Measurements from ENCODE around the gene RAI14. TPM values are rescaled to one million over a fixed set of nuclear protein-coding genes. Genes with fewer than 3 reads are reported as not detected.
"Not testable (repeated sequence)": the region's sequence is repeated elsewhere in the genome, so short reads cannot be mapped to it uniquely, and the experiment has no call there.

RAI14 gene
- polyA plus RNA-seq, 4 donors = 4.2 to 16.8 (median 7.6) TPM

DNA sequence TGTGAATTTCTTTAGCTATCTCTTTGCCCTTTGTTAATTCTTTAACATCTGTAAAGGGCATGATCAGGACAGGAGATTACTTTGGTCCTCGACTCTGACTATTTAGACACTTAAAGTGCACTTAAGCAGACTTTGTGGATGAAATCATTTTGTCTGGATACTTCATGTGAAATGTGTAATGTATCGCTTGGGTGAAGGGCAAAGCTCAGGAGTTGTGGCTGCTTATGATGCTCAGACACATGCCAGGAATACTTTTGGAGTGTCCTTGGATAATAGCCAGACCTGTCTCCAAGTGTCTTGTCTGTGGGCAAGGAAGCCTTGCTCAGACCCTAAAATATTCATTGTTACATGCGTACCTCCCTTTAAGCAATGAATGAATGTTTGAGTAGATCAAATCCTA is 87.8 kb downstream of the RAI14 start:
- no peak overlapping the region for H3K27ac ChIP-seq (ENCODE audit: low read depth in 1 of 3, low read length in 2 of 3)
- 74 to 81% (median 79%) methylated on average over 3 of the region's 3 CpGs for WGBS, 3 donors

GRCh38 chr5:34748431-34748830 is 92.3 kb downstream of the RAI14 start:
- no peak for DNase-seq
- no peak for FAIRE-seq
- Histone ChIP-seq H3K27me3 (ENCODE audit: control insufficient read depth in 3 of 3, insufficient read depth in 3 of 3, low read length in 3 of 3) (no peaks in the 10 kb centered on the region), H3K4me1 (ENCODE audit: control insufficient read depth in 3 of 3, insufficient read depth in 2 of 3, low read depth in 1 of 3, low read length in 2 of 3) (no peaks in the 10 kb centered on the region), H3K36me3 (ENCODE audit: control insufficient read depth in 3 of 3, insufficient read depth in 2 of 3, low read depth in 1 of 3, low read length in 3 of 3) (no peaks in the 10 kb centered on the region), H3K4me3 (ENCODE audit: low read depth in 1 of 3, low read length in 3 of 3) (no peak overlapping the region), H3K27ac (ENCODE audit: low read depth in 1 of 3, low read length in 2 of 3) (no peak overlapping the region), H3K9me3 (ENCODE audit: control insufficient read depth in 2 of 2, insufficient read depth in 1 of 2, low read depth in 1 of 2, low read length in 1 of 2) (no peaks in the 10 kb centered on the region)
- 95 to 98% (median 97%) methylated on average over 3 of the region's 3 CpGs for WGBS, 3 donors

More for the DNA sequence above, 87.8 kb downstream of the RAI14 start:
- FAIRE-seq (no peak), DNase-seq (no peak)
- no peaks in the 10 kb centered on the region for H3K9me3 ChIP-seq (ENCODE audit: control insufficient read depth in 2 of 2, insufficient read depth in 1 of 2, low read depth in 1 of 2, low read length in 1 of 2)
- no peaks in the 10 kb centered on the region for H3K36me3 ChIP-seq (ENCODE audit: control insufficient read depth in 3 of 3, insufficient read depth in 2 of 3, low read depth in 1 of 3, low read length in 3 of 3)
- no peak overlapping the region for H3K4me3 ChIP-seq (ENCODE audit: low read depth in 1 of 3, low read length in 3 of 3)
- H3K27me3 ChIP-seq (ENCODE audit: control insufficient read depth in 3 of 3, insufficient read depth in 3 of 3, low read length in 3 of 3) = no peaks in the 10 kb centered on the region
- no peaks in the 10 kb centered on the region for H3K4me1 ChIP-seq (ENCODE audit: control insufficient read depth in 3 of 3, insufficient read depth in 2 of 3, low read depth in 1 of 3, low read length in 2 of 3)

DNA sequence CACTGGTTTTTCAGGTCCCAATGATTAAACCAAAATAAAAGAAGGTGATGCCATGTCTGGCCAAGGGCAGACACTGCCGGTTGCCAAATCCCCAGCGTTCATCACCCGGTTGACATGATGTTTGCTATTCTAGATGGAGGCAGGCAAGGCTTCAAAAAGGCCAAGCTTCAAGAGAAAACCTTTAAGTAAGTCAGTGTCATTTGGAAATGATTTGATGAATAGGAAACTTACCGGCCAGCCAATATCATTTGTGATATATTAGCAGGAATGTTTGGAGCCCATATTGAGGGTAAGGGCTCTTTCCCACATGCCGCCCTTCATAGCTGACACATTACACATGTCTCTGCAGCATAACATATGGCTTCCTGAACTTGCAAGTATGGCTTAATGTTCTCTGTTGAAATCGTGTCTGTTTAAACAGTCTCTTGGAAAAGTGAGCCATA is 93.3 kb downstream of the RAI14 start:
- Histone ChIP-seq H3K27me3 (ENCODE audit: control insufficient read depth in 3 of 3, insufficient read depth in 3 of 3, low read length in 3 of 3) (no peaks in the 10 kb centered on the region), H3K9me3 (ENCODE audit: control insufficient read depth in 2 of 2, insufficient read depth in 1 of 2, low read depth in 1 of 2, low read length in 1 of 2) (no peaks in the 10 kb centered on the region), H3K27ac (ENCODE audit: low read depth in 1 of 3, low read length in 2 of 3) (no peak overlapping the region), H3K36me3 (ENCODE audit: control insufficient read depth in 3 of 3, insufficient read depth in 2 of 3, low read depth in 1 of 3, low read length in 3 of 3) (no peaks in the 10 kb centered on the region), H3K4me3 (ENCODE audit: low read depth in 1 of 3, low read length in 3 of 3) (no peak overlapping the region), H3K4me1 (ENCODE audit: control insufficient read depth in 3 of 3, insufficient read depth in 2 of 3, low read depth in 1 of 3, low read length in 2 of 3) (no peaks in the 10 kb centered on the region)
- DNase-seq (no peak), FAIRE-seq (no peak)
- 76 to 91% (median 77%) methylated on average over 6 of the region's 6 CpGs for WGBS, 3 donors

DNA sequence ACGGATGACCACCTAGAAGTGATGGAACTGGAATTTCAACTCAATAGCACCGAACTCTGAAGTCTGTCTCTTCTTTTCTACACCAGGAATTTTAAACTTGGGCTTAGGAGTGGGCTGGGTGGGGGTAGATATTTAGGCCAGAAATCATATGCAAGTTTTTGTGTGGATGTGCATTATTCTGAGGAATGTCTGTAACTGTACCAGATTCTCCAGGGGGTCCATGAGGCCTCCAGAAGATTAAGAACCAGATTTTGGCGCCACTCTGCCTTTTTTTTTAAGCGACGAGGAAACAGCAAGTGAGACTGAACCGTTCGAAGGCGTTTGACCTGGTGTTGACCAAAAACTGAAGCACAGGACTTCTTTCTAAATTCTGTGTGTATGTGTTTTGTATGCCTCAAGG is 94.1 kb downstream of the RAI14 start:
- no peak overlapping the region for H3K27ac ChIP-seq (ENCODE audit: low read depth in 1 of 3, low read length in 2 of 3)
- FAIRE-seq = no peak

DNA sequence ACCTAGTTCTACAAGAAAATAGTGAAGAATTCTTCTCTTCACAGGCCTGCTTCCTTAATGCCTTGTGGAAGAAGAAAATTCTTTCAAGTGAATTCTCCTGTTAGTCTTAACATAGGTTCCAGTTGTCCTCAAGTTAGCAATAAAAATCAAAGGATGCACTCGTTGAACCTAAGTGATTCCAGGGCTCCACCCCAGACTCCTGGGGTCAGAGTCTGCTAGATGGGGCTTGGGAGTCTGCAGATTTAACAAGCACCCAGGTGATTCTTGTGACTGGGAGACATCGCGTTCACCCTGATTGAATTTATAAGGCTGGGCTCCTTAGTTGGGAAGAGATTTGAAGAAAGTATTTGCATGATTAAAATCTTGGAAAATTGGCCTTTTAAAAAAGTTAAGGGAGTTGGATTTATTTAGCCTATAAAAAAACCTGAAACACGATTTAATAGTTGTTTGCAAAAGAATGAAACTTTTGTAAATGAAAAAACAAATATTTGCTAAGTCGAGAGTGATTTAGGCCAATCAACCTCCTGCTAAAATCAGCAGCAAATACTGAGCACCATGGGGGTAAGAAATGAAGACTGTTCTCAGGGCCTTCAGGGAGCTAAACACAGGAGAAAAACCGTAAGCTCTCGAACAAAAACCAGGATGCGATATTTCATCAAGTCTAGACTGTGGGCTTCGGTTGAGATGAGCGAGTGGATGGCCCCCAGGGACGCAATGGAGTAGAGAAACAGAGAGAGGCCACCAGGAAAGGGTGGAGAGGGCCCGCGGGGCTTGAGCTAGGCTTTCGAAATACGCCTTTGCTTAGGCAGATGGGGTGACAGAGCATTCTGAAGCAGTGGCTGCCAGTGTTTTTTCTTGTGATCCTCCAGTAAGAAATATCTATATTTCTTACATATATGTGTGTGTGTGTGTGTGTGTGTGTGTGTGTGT is 95.9 kb downstream of the RAI14 start:
- 63 to 81% (median 72%) methylated on average over 15 of the region's 15 CpGs for WGBS, 3 donors
- Histone ChIP-seq H3K9me3 (ENCODE audit: control insufficient read depth in 2 of 2, insufficient read depth in 1 of 2, low read depth in 1 of 2, low read length in 1 of 2) (no peaks in the 10 kb centered on the region), H3K36me3 (ENCODE audit: control insufficient read depth in 3 of 3, insufficient read depth in 2 of 3, low read depth in 1 of 3, low read length in 3 of 3) (no peaks in the 10 kb centered on the region), H3K27ac (ENCODE audit: low read depth in 1 of 3, low read length in 2 of 3) (no peak overlapping the region), H3K4me1 (ENCODE audit: control insufficient read depth in 3 of 3, insufficient read depth in 2 of 3, low read depth in 1 of 3, low read length in 2 of 3) (peaks cover 0 to 14% (median 0%) of the 10 kb centered on the region in 3 donors), H3K27me3 (ENCODE audit: control insufficient read depth in 3 of 3, insufficient read depth in 3 of 3, low read length in 3 of 3) (no peaks in the 10 kb centered on the region), H3K4me3 (ENCODE audit: low read depth in 1 of 3, low read length in 3 of 3) (no peak overlapping the region)
- DNase-seq = peak; percentile 67 to 76
- FAIRE-seq = no peak

More for the DNA sequence above, 94.1 kb downstream of the RAI14 start:
- H3K4me3 ChIP-seq (ENCODE audit: low read depth in 1 of 3, low read length in 3 of 3) = no peak overlapping the region
- 85 to 87% (median 86%) methylated on average over 8 of the region's 8 CpGs for WGBS, 3 donors
- DNase-seq = no peak
- H3K36me3 ChIP-seq (ENCODE audit: control insufficient read depth in 3 of 3, insufficient read depth in 2 of 3, low read depth in 1 of 3, low read length in 3 of 3) = no peaks in the 10 kb centered on the region
- no peaks in the 10 kb centered on the region for H3K27me3 ChIP-seq (ENCODE audit: control insufficient read depth in 3 of 3, insufficient read depth in 3 of 3, low read length in 3 of 3)
- H3K9me3 ChIP-seq (ENCODE audit: control insufficient read depth in 2 of 2, insufficient read depth in 1 of 2, low read depth in 1 of 2, low read length in 1 of 2) = no peaks in the 10 kb centered on the region
- no peaks in the 10 kb centered on the region for H3K4me1 ChIP-seq (ENCODE audit: control insufficient read depth in 3 of 3, insufficient read depth in 2 of 3, low read depth in 1 of 3, low read length in 2 of 3)

DNA sequence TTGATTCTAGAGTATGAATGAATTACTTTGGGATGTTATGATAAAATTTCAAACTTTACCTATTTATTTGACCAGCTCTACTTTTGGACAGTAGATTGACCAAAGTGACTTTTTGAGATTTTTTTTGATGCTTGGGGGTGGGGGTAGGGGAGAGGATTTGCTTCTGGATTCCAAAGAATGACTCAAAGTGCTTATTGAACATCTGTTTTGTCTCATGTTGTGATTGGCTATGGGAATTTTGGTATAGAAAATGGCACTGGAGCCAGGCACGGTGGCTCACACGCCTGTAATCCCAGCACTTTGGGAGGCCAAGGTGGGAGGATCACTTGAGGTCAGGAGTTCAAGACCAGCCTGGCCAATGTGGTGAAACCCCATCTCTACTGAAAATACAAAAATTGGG is 97.1 kb downstream of the RAI14 start:
- H3K9me3 ChIP-seq (ENCODE audit: control insufficient read depth in 2 of 2, insufficient read depth in 1 of 2, low read depth in 1 of 2, low read length in 1 of 2); DNase-seq; H3K36me3 ChIP-seq (ENCODE audit: control insufficient read depth in 3 of 3, insufficient read depth in 2 of 3, low read depth in 1 of 3, low read length in 3 of 3); H3K4me3 ChIP-seq (ENCODE audit: low read depth in 1 of 3, low read length in 3 of 3); H3K27ac ChIP-seq (ENCODE audit: low read depth in 1 of 3, low read length in 2 of 3); FAIRE-seq; H3K27me3 ChIP-seq (ENCODE audit: control insufficient read depth in 3 of 3, insufficient read depth in 3 of 3, low read length in 3 of 3): not testable (repeated sequence)
- 92 to 95% (median 94%) methylated on average over 2 of the region's 2 CpGs for WGBS, 3 donors
- H3K4me1 ChIP-seq (ENCODE audit: control insufficient read depth in 3 of 3, insufficient read depth in 2 of 3, low read depth in 1 of 3, low read length in 2 of 3) = peaks cover 0 to 20% (median 3%) of the 10 kb centered on the region in 3 donors

DNA sequence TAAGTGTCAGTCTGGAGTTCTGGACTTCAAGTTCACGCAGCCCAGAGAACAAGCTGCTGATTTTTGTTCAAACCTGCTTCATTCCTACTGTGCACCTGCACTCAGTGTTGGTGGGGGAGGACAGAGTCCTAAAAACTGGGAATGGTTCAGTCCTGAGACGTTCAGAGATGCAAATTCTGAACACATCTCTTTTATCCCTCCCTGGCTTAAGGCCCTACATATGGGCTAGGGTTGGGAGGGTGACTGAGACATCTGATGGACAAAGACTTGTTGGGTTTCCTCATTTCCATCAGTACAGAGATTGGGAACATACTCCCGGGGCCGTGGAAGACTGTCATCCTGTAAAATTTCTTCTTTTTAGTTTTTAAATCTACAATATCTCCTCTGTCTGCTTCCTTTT is 99.8 kb downstream of the RAI14 start:
- Histone ChIP-seq H3K4me1 (ENCODE audit: control insufficient read depth in 3 of 3, insufficient read depth in 2 of 3, low read depth in 1 of 3, low read length in 2 of 3) (peaks cover 0 to 20% (median 3%) of the 10 kb centered on the region in 3 donors), H3K9me3 (ENCODE audit: control insufficient read depth in 2 of 2, insufficient read depth in 1 of 2, low read depth in 1 of 2, low read length in 1 of 2) (no peaks in the 10 kb centered on the region), H3K27me3 (ENCODE audit: control insufficient read depth in 3 of 3, insufficient read depth in 3 of 3, low read length in 3 of 3) (no peaks in the 10 kb centered on the region), H3K36me3 (ENCODE audit: control insufficient read depth in 3 of 3, insufficient read depth in 2 of 3, low read depth in 1 of 3, low read length in 3 of 3) (peaks cover 0 to 5% (median 0%) of the 10 kb centered on the region in 3 donors), H3K27ac (ENCODE audit: low read depth in 1 of 3, low read length in 2 of 3) (no peak overlapping the region), H3K4me3 (ENCODE audit: low read depth in 1 of 3, low read length in 3 of 3) (no peak overlapping the region)
- DNase-seq (no peak), FAIRE-seq (no peak)
- WGBS, 3 donors = 72 to 85% (median 77%) methylated on average over 4 of the region's 4 CpGs

DNA sequence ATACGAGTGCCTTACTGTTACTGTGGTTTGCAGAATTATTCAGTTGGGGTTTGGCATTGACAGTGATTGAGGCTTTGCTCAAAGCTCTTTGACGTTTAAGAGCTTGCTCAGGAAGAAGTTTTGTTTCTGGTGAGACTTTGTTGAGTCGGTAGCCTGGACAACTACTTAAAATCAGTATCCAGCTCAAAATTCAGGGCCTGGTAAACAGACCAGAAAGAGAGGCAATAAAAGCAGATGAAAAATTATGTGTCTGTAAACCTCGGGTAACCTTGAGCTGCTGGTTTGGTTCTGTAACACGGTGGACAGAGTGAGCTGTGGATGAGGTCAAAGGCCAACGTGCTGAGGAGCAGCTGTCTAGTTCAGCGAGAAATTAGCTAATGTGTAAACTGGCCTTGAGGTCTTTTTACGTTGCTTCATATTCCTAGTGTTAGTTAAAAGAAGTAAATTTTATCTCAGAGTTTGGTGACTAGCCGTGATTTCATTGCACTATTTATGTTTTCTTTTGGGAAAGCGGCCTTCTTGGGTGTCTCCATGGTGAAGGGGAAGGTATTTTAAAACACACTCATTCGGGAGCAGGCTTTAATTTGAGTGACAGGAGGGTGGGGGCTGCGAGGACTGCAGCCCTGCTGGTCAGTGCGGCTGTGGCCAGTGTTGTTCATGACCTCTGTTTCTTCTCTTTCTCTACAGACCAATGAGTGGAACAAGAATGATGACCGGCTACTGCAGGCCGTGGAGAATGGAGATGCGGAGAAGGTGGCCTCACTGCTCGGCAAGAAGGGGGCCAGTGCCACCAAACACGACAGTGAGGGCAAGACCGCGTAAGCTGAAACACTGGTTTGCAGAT is 100.9 kb downstream of the RAI14 start:
- DNase-seq = peak; percentile 75 to 86
- H3K36me3 ChIP-seq (ENCODE audit: control insufficient read depth in 3 of 3, insufficient read depth in 2 of 3, low read depth in 1 of 3, low read length in 3 of 3) = peaks cover 0 to 11% (median 0%) of the 10 kb centered on the region in 3 donors
- WGBS, 3 donors = 45 to 69% (median 52%) methylated on average over 20 of the region's 20 CpGs
- H3K9me3 ChIP-seq (ENCODE audit: control insufficient read depth in 2 of 2, insufficient read depth in 1 of 2, low read depth in 1 of 2, low read length in 1 of 2) = no peaks in the 10 kb centered on the region
- H3K27ac ChIP-seq (ENCODE audit: low read depth in 1 of 3, low read length in 2 of 3) = peak overlapping the region in 1 of 3 donors; percentile 85
- H3K4me1 ChIP-seq (ENCODE audit: control insufficient read depth in 3 of 3, insufficient read depth in 2 of 3, low read depth in 1 of 3, low read length in 2 of 3) = peaks cover 0 to 20% (median 3%) of the 10 kb centered on the region in 3 donors
- peak overlapping the region in 1 of 3 donors; percentile 9 for H3K4me3 ChIP-seq (ENCODE audit: low read depth in 1 of 3, low read length in 3 of 3)
- FAIRE-seq = no peak
- H3K27me3 ChIP-seq (ENCODE audit: control insufficient read depth in 3 of 3, insufficient read depth in 3 of 3, low read length in 3 of 3) = no peaks in the 10 kb centered on the region

Data from small intestine (tissue), 7 donors.